ENCODE measurements around the gene TEC.

TEC gene

GRCh38 chr4:48275686-48276085 lies 6.0 kb upstream of the TEC start:
- H3K4me3 ChIP-seq (replicated peaks; ENCODE audit: low read depth, low read length): no peak overlapping the region
- DNase-seq (ENCODE audit: extremely low read depth, low read depth): no peak
- no peak for TF ChIP-seq CTCF (IDR thresholded peaks at IDR 0.05; ENCODE audit: low read depth, low read length, missing control alignments)

DNA sequence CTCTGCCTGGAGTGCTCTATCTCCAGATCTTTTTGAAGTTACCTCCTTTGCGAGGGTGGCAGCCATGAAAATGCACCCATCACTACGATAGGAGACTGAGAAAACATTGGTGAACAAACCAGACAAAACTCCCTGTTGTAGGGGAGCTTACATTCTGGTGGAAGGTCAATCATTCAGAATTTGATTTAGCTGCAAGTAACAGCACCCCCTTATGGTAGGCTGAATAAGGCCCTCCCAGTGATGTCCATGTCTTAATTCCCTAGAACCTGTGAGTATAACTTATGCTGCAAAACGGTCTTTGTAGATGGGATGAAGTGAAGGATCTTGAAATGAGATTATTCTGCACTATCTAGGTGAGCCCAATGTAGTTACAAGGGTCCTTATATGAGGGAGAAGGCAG lies 5.6 kb upstream of the TEC start:
- no peak for DNase-seq (ENCODE audit: extremely low read depth, low read depth)
- no peak overlapping the region for H3K4me3 ChIP-seq (replicated peaks; ENCODE audit: low read depth, low read length)
- TF ChIP-seq CTCF (IDR thresholded peaks at IDR 0.05; ENCODE audit: low read depth, low read length, missing control alignments): peak; percentile 77

DNA sequence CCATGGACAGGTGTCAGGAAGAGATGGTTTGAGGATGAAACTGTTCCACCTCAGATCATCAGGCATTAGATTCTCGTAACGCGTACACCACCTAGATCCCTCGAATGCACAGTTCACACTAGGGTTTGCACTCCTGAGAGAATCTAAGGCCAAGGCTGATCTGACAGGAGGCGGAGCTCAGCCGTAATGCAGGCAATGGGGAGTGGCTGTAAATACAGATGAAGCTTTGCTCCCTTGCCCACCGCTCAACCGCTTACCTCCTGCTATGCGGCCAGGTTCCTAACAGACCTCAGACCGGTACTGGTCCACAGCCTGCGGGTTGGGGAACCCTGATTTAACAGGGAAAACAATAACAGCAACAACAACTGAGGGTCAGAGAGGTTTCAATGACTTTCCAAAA lies 2.0 kb upstream of the TEC start:
- no peak for DNase-seq (ENCODE audit: extremely low read depth, low read depth)
- TF ChIP-seq CTCF (IDR thresholded peaks at IDR 0.05; ENCODE audit: low read depth, low read length, missing control alignments): no peak
- H3K4me3 ChIP-seq (replicated peaks; ENCODE audit: low read depth, low read length): no peak overlapping the region

DNA sequence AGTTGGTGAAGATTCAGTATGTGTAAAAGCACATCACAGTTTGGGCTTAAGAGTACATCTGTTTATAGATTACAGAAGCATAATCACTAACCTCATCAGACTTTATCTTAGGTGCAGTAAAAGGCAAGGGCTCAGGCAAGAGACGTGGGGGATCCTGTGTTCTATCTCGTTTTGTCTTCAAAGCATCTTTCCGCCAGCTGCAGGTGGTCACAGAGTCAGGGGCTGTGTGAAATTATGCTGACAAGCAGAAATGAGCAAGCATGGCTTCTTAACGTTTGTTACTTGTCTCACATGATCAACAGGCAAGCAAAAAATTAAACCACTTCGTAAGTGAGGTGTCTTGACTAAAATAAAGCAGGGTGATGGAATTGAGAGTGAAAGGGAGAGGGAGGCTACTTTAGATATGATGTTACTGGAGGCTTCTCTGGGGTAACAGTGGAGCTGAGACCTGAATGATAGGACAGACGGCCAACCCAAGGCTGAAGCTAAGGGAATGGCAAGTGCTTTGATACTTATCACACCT lies 1.4 kb upstream of the TEC start:
- TF ChIP-seq CTCF (IDR thresholded peaks at IDR 0.05; ENCODE audit: low read depth, low read length, missing control alignments): no peak
- no peak for DNase-seq (ENCODE audit: extremely low read depth, low read depth)
- no peak overlapping the region for H3K4me3 ChIP-seq (replicated peaks; ENCODE audit: low read depth, low read length)

DNA sequence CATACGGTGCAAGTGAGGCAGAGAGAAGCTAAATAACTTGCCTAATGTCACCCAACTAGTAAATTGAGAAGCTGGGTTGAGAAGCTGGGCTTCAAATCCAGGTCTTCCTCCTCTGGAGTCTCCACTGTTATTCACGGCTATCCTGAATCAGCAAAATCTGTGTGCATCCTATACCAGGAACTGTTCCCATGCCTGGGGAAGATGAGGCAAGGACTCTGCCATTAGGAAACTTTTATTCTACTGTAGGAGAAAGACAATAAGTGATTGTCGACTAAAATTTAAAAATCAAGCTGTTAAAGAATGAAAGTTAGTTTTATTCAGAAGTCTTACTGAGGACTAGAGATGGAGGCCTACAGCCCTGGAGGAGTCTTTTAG lies 872 bp upstream of the TEC start:
- DNase-seq (ENCODE audit: extremely low read depth, low read depth): no peak
- no peak for TF ChIP-seq CTCF (IDR thresholded peaks at IDR 0.05; ENCODE audit: low read depth, low read length, missing control alignments)
- H3K4me3 ChIP-seq (replicated peaks; ENCODE audit: low read depth, low read length): peak overlapping the region; percentile 76

GRCh38 chr4:48269861-48270522 lies 354 bp upstream of the TEC start:
- peak; percentile 26 for TF ChIP-seq CTCF (IDR thresholded peaks at IDR 0.05; ENCODE audit: low read depth, low read length, missing control alignments)
- peak overlapping the region; percentile 76 for H3K4me3 ChIP-seq (replicated peaks; ENCODE audit: low read depth, low read length)
- DNase-seq (ENCODE audit: extremely low read depth, low read depth): no peak

- no peak for TF ChIP-seq CTCF (IDR thresholded peaks at IDR 0.05; ENCODE audit: low read depth, low read length, missing control alignments)
- no peak for DNase-seq (ENCODE audit: extremely low read depth, low read depth)
- no peak overlapping the region for H3K4me3 ChIP-seq (replicated peaks; ENCODE audit: low read depth, low read length)
These were observed 2.1 kb downstream of the TEC start for GRCh38 chr4:48267574-48267973.
